A204.1 (cell line): ENCODE data around the gene EXD3.
"Not testable (repeated sequence)": the region's sequence is repeated elsewhere in the genome, so short reads cannot be mapped to it uniquely, and the experiment has no call there.

Experiments used
- FAIRE-seq: peaks from 2 replicates; lab custom pipeline; 2012; peaks lifted over from hg19 to GRCh38; lab: Jason Lieb, UNC

Gene EXD3, protein sequence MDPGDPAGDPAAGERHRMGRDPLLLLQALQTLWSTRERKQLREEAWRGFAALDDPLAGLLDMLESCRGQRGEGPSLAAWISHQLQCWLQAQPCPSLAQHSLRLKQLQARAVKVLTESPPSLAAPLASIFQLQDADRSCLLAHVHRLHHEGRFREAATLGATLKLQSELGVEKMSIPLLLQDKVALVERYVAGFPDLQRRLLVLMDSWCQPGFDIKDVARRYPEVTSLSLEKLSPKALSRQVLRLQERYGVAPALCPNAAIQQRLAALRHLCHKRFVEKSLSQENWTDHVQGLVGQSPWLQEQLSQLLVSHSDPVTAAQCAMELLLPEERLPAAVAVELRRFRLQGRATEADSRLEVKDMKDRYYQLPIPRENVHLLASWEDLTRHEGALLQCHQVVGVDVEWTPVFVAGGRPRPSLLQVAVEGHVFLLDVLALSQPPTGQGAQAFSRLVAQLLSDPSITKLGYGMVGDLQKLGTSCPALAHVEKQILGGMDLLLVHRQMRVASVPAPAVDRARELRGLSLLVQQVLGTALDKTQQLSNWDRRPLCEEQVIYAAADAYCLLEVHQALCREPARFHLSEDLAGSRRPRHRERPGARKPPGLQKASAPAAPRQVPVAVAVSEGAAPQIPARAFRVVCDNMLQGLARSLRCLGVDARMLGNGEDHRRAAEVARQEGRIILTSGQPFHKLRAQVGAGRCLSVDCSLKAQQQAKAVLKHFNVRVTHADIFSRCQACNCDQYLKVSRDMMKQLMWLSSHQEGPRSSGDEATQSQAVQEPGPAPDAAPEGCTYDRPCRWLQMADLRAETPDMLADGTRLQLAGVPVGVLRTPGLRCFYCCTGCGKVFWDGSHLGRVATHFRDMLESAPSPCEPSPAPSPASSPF

GRCh38 chr9:137422604-137423513 is at the start of gene EXD3, which contains the start of gene NOXA1:
Gene EXD3, minus strand, starts transcription at chr9:137423162. Its CDS starts 27,805 bp downstream, at chr9:137395357.
Gene NOXA1, plus strand, starts transcription at chr9:137423393. Its CDS starts 137 bp downstream, at chr9:137423530.
- FAIRE-seq: no peak

GRCh38 chr9:137470785-137471184 is 47.8 kb upstream of the EXD3 start:
- FAIRE-seq: no peak

- FAIRE-seq: no peak
Measured at GRCh38 chr9:137467896-137468295, 44.9 kb upstream of the EXD3 start.

GRCh38 chr9:137467161-137467581 is 44.2 kb upstream of the EXD3 start:
- FAIRE-seq: no peak

DNA sequence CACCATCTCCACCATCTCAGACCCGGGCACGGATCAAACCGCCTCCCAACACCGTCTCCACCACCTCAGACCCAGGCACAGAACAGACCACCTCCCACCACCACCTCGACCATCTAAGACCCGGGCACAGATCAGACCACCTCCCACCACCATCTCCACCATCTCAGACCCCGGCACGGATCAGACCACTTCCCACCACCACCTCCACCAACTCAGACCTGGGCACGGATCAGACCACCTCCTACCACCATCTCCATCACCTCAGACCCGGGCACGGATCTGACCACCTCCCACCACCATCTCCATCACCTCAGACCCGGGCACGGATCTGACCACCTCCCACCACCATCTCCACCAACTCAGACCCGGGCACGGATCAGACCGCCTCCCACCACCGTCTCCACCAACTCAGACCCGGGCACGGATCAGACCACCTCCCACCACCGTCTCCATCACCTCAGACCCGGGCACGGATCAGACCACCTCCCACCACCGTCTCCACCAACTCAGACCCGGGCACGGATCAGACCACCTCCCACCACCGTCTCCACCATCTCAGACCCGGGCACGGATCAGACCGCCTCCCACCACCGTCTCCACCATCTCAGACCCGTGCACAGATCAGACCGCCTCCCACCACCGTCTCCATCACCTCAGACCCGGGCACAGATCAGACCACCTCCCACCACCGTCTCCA is 43.6 kb upstream of the EXD3 start:
- not testable (repeated sequence) for FAIRE-seq

GRCh38 chr9:137465720-137466388 is 42.9 kb upstream of the EXD3 start:
- no peak for FAIRE-seq

DNA sequence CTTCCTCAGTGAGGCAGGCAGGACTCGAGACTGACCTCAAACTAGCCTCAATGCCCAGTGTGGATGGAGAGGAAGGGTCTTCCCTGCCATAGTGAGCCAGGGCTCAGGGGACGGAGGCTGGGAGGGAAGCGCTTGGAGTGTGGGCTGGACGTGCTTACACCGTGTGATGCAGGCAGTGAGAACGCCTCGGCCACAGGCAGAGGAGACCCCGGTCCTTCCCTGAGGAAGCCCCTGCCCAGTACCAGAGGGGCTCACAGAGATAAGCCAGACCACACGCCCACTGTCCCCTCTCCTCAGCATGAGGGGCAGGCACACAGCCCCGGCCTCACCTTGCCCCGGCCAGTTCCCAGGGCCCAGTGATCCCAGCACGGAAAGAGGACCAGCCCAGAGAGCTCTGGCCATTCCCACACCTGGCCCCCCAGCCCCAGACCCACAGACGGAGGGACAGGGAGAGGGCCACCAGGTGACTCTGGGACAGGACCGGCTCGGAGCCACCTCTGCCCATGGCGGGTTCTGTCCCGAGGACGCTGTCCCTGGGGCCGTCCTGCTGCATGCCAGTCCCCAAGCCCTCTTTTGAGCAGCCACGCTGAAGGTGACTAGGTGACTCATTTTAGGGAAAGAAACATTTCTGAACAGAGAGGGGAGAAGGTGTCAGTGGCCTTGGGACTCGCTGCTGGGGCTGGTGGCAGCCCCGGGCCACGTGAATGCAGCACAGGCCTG is 42.2 kb upstream of the EXD3 start:
- FAIRE-seq: no peak

GRCh38 chr9:137464291-137464999 is 41.5 kb upstream of the EXD3 start:
- no peak for FAIRE-seq

GRCh38 chr9:137463931-137464290 is 40.9 kb upstream of the EXD3 start:
- no peak for FAIRE-seq

DNA sequence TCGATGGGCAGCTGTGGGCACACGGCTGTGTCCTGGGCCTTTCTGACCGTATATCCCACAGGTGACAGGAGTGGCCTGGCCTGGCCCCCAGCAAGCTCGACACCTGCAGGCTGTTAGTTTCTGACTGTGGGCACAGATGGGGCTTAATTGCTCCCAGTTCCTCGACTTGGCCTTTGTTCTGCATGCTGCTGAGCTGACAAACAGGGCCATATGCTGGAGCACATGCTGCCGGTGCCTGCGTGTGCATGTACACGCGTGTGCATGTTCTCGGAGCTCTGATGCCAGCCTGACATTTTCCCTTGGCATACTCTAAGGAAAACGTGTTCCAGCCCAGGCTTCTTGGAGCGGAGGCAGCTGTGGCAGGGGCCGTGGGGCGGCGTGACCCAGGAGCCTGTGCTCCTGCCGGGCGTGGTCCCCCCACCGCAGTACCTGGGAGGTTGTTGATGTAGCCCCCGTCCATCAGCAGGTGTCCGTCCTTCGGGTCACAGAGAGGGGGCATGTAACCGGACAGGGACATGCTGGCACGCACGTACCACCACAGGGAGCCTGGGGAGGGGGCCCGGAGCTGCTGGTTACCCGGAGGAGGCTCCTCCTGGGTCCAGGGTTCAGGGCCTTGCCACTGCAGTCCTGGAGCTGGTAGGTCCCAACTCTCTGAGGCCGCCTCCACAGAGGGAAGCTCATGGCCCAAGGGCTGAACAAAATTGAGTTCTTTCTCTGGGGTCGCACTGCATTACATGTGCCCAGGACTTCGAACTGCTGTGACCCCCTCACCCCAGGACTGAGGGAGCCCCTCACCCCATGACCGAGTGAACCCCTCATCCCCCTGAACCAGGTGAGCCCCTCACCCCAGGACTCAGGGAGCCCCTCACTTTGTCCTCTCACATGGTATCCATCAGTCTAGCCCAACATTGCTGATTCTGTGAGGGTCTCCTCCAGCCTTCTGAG is 40.3 kb upstream of the EXD3 start:
- no peak for FAIRE-seq

- FAIRE-seq: no peak
Measured at GRCh38 chr9:137462396-137462985, 39.5 kb upstream of the EXD3 start.

DNA sequence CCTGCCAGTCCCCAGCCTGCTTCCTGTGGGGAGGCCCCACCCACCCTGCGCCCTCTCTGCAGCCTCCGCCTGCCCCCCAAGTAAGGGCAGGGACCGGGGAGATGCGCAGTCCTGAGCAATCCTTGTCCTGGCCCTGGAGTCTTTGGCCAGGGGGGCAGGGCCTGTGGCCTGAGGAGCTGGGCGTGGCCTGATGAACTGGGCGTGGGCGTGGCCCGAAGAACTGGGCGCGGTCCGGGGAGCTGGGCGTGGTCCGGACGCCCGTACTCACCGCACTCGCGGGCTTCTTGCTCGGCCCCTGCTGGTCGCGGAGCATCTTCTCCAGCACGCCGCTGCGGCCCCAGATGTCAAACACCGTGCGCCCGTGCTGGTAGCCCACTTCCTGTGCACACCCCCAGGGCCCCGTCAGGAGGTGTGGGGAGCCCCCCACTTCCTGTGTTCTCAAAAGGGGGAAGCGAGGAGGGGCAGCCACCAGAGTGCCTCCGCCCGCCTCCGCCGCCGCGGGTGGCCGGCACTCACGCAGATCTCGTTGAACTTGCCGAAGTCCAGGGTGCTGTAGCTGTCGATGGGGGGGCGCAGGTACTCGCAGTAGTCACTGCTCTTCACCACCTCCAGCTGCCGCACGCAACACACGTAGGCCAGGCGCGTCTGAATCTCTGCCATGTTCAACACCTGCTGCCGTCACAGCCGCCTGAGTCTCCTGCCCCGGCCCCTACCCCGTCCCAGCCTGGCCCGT is 38.9 kb upstream of the EXD3 start:
- no peak for FAIRE-seq

- no peak for FAIRE-seq
Measured at GRCh38 chr9:137461316-137461662, 38.3 kb upstream of the EXD3 start.

DNA sequence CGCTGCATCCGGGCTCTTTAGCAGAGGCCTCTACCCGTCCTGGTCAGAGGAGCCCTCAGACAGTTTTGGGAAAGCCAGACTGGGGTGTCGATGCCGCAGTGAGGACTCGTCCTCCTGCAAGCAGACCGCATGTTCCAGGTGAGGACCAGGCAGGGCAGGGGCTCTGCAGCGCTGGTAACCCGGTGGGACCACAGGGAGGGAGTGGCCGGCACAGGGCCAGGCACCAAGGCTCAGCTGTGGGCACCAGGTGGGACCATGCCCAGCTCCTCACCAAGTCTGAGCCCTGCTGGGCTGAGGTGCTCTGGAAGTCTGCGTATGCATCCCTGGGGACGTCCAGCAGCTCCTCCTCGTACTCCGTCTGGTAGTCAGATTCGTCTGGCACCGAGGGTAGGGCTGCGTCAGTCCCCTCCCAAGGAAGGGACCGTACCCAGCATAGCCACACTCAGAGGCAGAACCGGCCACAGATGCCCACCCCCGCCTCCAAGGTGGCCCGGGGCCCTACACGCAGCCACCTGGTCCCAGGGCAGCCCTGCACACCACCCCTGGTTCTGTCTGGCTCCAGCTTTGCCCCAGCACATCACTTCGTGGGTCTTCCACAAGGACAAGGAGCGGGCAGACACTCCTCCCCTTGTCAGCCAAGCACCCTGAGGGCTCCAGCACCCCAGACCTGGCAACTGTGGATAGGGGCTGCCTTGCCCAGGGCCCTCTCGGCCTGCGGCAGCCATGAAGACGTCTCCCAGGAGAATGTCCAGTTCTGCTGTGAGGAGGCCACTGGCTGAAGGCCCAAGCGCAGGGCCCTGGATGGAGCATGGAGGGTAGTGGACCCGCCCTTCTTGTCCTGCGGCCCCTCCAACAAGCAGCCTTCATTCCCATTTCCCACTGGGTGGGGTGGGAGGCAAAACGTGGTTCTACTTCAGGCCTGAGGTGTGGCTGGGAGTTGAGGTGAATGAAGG is 37.7 kb upstream of the EXD3 start:
- FAIRE-seq: no peak

- FAIRE-seq: no peak
Measured at GRCh38 chr9:137459601-137460362, 36.8 kb upstream of the EXD3 start.
